Measurements from ENCODE around the gene YPEL2.

Gene YPEL2

GRCh38 chr17:59381716-59382570 lies 50.5 kb downstream of the YPEL2 start:
- Histone ChIP-seq H3K4me3 (replicated peaks; ENCODE audit: low read depth, low read length) (no peak overlapping the region), H3K36me3 (ENCODE audit: control insufficient read depth, insufficient read depth, low read length) (no peaks in the 10 kb centered on the region), H3K27me3 (replicated peaks; ENCODE audit: control insufficient read depth, insufficient read depth, low read length) (no peaks in the 10 kb centered on the region)
- TF ChIP-seq CTCF (IDR thresholded peaks at IDR 0.05; ENCODE audit: insufficient read depth, low read length, poor library complexity, severe bottlenecking) = no peak
- DNase-seq (ENCODE audit: extremely low read depth, insufficient read length) = no peak

GRCh38 chr17:59383893-59384292 lies 52.4 kb downstream of the YPEL2 start:
- Histone ChIP-seq H3K36me3 (ENCODE audit: control insufficient read depth, insufficient read depth, low read length) (no peaks in the 10 kb centered on the region), H3K4me3 (replicated peaks; ENCODE audit: low read depth, low read length) (no peak overlapping the region), H3K27me3 (replicated peaks; ENCODE audit: control insufficient read depth, insufficient read depth, low read length) (no peaks in the 10 kb centered on the region)
- no peak for TF ChIP-seq CTCF (IDR thresholded peaks at IDR 0.05; ENCODE audit: insufficient read depth, low read length, poor library complexity, severe bottlenecking)
- no peak for DNase-seq (ENCODE audit: extremely low read depth, insufficient read length)

- Histone ChIP-seq H3K27me3 (replicated peaks; ENCODE audit: control insufficient read depth, insufficient read depth, low read length) (no peaks in the 10 kb centered on the region), H3K4me3 (replicated peaks; ENCODE audit: low read depth, low read length) (no peak overlapping the region), H3K36me3 (ENCODE audit: control insufficient read depth, insufficient read depth, low read length) (no peaks in the 10 kb centered on the region)
- no peak for DNase-seq (ENCODE audit: extremely low read depth, insufficient read length)
- no peak for TF ChIP-seq CTCF (IDR thresholded peaks at IDR 0.05; ENCODE audit: insufficient read depth, low read length, poor library complexity, severe bottlenecking)
These were observed 56.1 kb downstream of the YPEL2 start for GRCh38 chr17:59387351-59388068.

GRCh38 chr17:59388069-59388556 lies 56.7 kb downstream of the YPEL2 start:
- Histone ChIP-seq H3K36me3 (ENCODE audit: control insufficient read depth, insufficient read depth, low read length) (no peaks in the 10 kb centered on the region), H3K4me3 (replicated peaks; ENCODE audit: low read depth, low read length) (no peak overlapping the region), H3K27me3 (replicated peaks; ENCODE audit: control insufficient read depth, insufficient read depth, low read length) (no peaks in the 10 kb centered on the region)
- no peak for DNase-seq (ENCODE audit: extremely low read depth, insufficient read length)
- no peak for TF ChIP-seq CTCF (IDR thresholded peaks at IDR 0.05; ENCODE audit: insufficient read depth, low read length, poor library complexity, severe bottlenecking)

GRCh38 chr17:59389066-59389465 lies 57.6 kb downstream of the YPEL2 start:
- no peak overlapping the region for H3K4me3 ChIP-seq (replicated peaks; ENCODE audit: low read depth, low read length)
- TF ChIP-seq CTCF (IDR thresholded peaks at IDR 0.05; ENCODE audit: insufficient read depth, low read length, poor library complexity, severe bottlenecking) = no peak
- H3K27me3 ChIP-seq (replicated peaks; ENCODE audit: control insufficient read depth, insufficient read depth, low read length) = no peaks in the 10 kb centered on the region
- no peaks in the 10 kb centered on the region for H3K36me3 ChIP-seq (ENCODE audit: control insufficient read depth, insufficient read depth, low read length)
- DNase-seq (ENCODE audit: extremely low read depth, insufficient read length) = no peak
